Stimulated activated CD8-positive, alpha-beta memory T cell treated with anti-CD3 and anti-CD28 coated beads, Interleukin-12 subunit alpha, Interleukin-12 subunit beta, amount 100 ng/mL, for 24 hours (primary cell): ENCODE measurements around the gene PRRG3.
A peak's percentile ranks its signal among the peaks of the same experiment; 100 is the strongest.
"Not testable (repeated sequence)": the region's sequence is repeated elsewhere in the genome, so short reads cannot be mapped to it uniquely, and the experiment has no call there.

Experiments
- DNase-seq: peaks from one replicate; pipeline ENCODE4 v3.0.0-alpha.2; 2020; ENCODE audit errors: extremely low read depth

Gene PRRG3

GRCh38 chrX:151694661-151695582, at the start of gene PRRG3:
TSS of gene PRRG3 (plus strand) at chrX:151695458. CDS start at chrX:151698815, 3,357 bp downstream.
- no peak for DNase-seq

GRCh38 chrX:151675121-151675746, 20.0 kb upstream of the PRRG3 start:
- DNase-seq = no peak

DNA sequence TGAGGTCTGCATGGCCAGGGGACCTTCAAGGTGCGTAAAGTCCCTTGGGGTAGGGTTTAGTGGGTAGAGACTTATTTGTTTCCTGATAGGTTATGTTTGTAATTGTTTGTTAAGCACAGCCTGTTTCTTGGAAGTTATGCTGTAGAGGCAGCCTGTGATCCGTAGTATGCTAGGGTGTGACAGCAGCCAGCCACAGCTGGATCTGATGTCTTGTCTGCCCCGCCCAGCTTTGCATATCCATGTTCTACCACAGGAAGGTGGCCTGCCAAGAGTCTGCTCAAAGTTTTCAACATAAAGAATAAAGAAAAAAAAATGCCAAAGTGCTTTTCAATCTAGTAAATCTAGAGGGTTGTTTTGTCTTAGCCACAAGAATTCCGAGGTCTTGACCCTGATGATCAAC, 19.1 kb upstream of the PRRG3 start:
- no peak for DNase-seq

GRCh38 chrX:151679798-151680402, 15.4 kb upstream of the PRRG3 start:
- no peak for DNase-seq

DNA sequence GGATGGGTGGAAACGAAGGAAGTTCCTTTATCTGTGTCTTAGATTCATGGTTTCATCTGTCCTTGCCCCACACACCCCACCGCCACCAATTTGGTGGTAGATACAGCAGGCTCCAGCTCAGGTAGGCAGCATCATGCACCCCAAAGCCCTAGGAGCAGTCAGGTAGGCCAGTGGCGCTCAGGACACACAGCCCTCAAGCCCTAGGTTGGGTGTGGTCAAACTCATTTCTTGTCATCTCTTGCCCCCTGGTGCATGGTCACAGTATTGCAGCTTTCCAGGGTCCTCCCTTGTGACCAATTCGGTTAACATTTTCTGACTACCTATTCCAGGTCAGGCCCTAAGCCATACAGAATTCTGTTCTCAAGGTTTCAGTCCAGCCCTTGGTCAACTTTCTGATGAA, 14.5 kb upstream of the PRRG3 start:
- peak; percentile 11 for DNase-seq

DNA sequence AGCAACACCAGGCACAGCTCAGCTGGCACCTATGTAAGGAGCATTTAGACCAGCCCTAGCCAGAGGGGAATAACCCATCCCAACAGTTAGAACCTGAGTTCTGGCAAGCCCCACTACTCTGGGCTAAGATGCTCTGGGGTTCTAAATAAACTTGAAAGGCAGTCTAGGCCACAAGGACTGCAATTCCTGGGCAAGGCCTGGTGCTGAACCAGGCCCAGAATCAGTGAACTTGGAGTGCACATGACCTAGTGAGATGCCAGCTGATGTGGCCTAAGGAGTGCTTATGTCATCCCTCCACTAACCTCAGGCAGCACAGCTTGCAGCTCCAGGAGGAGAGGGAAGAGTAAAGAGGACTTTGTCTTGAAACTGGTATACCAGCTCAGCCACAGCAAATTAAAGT, 7.6 kb upstream of the PRRG3 start:
- DNase-seq = no peak

- DNase-seq = no peak
These were observed 6.6 kb upstream of the PRRG3 start for GRCh38 chrX:151688695-151689094.

DNA sequence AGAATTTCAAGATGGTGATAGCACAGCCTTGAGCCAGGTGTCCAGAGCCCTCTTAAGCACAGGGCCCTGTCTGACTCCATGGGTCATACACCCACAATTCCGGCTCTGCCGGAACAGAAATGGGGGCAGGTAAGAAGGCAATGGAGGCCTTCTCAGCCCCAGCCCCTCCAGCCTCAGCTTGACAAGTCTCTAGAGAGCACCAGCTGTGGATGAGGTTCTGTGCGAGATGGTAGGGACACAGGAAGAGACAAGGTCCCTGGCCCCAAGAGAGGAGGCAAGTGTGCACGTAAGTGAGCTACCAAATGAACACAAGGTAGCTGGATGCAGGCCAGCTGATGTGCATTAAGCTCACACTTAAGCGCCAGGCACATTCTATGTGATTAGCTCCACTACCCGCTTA, 2.4 kb upstream of the PRRG3 start:
- no peak for DNase-seq

DNA sequence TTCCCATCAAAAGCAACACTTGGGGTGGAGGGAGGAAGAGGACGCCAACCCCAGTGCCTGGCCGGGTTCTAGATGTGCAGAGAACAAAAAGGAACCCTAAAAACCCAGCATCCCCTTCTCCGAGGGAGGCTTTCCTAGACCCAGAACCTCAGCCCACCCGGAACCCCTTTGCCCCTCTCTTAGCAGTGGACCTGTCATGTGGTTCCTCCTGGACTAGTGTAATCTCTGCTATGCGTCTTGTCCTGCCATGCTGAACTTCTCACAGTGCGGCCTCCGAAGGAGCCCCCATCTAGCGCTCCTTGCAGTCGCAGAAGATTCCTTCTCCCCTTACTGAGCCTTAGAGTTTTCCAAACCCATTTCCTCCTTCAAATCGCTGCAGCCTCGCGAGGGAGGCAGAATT, 1.1 kb upstream of the PRRG3 start:
- no peak for DNase-seq

GRCh38 chrX:151695583-151696340, 504 bp downstream of the PRRG3 start:
- DNase-seq = no peak

DNA sequence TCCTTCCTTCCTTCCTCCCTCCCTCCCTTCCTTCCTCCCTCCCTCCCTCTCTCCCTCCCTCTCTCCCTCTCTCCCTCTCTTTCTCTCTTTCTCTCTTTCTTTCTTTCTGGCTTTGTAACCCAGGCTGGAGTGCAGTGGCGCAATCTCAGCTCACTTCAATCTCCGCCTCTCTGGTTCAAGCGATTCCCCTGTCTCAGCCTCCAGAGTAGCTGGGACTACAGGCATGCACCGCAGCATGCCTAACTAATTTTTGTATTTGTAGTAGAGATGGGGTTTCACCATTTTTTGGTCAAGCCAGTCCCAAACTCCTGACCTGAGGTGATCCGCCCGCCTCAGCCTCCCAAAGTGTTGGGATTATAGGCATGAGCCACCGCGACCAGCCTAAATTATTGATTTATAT, 1.8 kb downstream of the PRRG3 start:
- not testable (repeated sequence) for DNase-seq

- no peak for DNase-seq
These were observed 2.3 kb downstream of the PRRG3 start for GRCh38 chrX:151697522-151697921.

DNA sequence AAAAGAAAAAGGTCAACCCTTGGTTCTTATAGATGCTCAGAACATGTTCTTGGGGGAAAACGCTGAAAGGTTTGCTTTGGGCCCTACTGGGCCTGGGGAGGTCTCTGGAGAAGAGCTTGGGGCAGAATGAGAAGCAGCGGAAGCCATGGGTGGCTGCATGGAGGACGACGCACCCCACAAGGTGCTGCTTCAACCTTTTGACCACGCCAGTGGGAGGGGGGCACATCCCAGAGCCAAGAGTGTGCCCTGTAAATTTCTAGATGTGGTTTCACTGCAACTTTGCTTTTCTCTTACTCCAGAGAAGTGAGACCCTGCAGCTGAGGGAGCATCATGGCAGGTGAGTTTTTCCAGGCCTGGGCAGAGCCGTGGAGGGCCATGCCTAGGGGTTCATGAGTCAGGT, 3.2 kb downstream of the PRRG3 start:
- no peak for DNase-seq

GRCh38 chrX:151699746-151700145, 4.5 kb downstream of the PRRG3 start:
- DNase-seq = no peak

GRCh38 chrX:151700581-151700980, 5.3 kb downstream of the PRRG3 start:
- DNase-seq = no peak

DNA sequence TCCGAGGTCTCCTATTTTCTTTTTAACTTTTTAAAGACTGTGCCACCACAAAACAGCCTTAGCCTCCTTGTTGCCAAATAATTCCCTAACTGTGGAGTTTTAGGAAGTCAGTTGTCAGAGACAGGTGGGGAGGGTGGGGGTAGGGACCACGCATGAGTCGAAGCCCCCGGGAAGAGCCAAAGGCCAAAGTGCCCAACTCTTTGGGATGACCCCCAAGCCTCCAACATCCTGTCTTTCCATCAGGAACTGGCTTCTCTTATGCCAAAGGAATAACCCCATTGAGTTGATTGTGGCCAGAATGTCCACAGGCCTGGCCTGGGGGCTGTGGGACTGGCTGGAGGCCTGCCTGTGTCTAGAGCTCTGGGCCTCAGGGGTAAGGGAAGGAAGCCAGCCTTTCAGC, 5.8 kb downstream of the PRRG3 start:
- DNase-seq = no peak

- DNase-seq = no peak
These were observed 6.3 kb downstream of the PRRG3 start for GRCh38 chrX:151701531-151701930.

DNA sequence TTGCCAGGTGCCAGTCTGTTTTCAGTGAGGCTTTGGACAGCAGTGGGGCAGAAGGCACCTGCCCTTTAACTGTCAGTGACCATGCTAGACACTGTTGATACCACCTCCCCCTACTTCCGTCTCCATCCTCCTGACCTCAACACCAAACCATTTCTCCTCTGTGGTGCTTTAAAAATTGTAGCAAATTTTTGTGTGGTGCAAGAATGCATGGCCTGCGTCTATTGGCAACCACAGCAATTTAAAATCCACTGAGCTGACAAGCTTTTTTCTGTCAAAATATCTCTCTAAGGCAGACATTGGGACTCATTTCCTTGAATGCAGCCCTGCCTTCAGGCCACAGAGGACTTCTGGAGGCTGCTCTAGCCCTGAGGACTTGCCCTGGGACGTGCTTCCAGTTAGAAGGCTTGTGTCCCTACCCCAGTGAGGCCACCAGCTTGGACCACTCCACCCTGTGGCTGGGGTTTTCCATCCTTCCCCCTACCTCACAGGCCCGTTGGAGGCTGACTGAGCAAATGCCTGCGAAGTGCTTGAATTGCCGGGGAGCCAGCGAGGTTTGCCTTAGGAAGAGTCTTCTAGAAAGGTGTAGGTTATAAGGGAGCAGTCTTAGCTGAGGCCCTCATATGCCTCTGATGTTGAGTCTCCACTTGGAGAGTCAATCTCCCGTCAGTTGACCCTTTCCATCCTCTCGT, 6.9 kb downstream of the PRRG3 start:
- DNase-seq = no peak

GRCh38 chrX:151702741-151703340, 7.6 kb downstream of the PRRG3 start:
- DNase-seq = no peak

GRCh38 chrX:151703487-151703886, 8.2 kb downstream of the PRRG3 start:
- no peak for DNase-seq

DNA sequence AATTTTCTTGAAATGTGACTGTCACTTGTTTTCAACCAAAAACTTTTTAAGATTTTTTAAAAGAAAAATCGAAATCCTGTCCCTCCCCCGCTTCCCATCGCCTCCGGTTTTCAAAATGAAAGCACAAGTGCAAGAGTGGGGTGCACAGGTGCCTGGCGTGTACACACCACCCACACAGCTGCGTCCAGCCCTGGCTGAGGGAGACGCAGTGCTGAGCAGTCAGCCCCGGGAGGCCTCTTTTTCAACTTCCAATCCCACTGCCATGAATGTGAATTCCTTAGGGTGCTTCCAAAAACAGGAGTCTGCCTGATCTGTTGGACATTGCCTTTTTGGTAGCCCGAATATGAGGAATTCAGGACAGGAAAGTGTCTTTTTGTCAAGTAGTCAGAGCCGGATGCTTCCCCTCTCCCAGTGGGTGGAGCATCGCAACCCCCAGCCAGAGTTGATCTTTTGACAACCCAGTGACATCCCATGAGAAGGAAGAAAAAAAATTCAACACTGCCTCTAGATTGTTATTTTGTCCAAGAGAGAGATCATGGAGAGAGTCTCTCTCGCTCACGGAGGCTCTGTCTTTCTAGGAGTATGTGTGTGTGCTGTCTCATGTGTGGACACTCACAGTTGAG, 8.9 kb downstream of the PRRG3 start:
- DNase-seq = no peak
